HUES6 (cell line): ENCODE measurements around the gene MED7.

Experiments
- H3K27ac ChIP-seq: 2 replicates; pipeline ENCODE4 v1.7.0; 2013; ENCODE audit warnings: low read depth, mild to moderate bottlenecking, low read length, inconsistent platforms
- H3K27me3 ChIP-seq: 2 replicates; pipeline ENCODE4 v1.6.1; 2013; ENCODE audit warnings: low read length; ENCODE audit not compliant: control insufficient read depth, insufficient read depth
- H3K36me3 ChIP-seq: 2 replicates; pipeline ENCODE4 v1.6.1; 2013; ENCODE audit warnings: low read length; ENCODE audit not compliant: control insufficient read depth, insufficient read depth
- H3K4me1 ChIP-seq: 2 replicates; pipeline ENCODE4 v1.6.1; 2013; ENCODE audit warnings: low read length; ENCODE audit not compliant: control insufficient read depth, insufficient read depth
- H3K4me3 ChIP-seq: 2 replicates; pipeline ENCODE4 v1.5.1; 2013; ENCODE audit warnings: low read depth, low read length
- H3K9ac ChIP-seq: one replicate; pipeline ENCODE4 v1.6.1; 2013; ENCODE audit warnings: mild to moderate bottlenecking, low read length
- H3K9me3 ChIP-seq: 2 replicates; pipeline ENCODE4 v1.6.1; 2013; ENCODE audit warnings: low read depth, low read length; ENCODE audit not compliant: control insufficient read depth, insufficient read depth

MED7 gene

DNA sequence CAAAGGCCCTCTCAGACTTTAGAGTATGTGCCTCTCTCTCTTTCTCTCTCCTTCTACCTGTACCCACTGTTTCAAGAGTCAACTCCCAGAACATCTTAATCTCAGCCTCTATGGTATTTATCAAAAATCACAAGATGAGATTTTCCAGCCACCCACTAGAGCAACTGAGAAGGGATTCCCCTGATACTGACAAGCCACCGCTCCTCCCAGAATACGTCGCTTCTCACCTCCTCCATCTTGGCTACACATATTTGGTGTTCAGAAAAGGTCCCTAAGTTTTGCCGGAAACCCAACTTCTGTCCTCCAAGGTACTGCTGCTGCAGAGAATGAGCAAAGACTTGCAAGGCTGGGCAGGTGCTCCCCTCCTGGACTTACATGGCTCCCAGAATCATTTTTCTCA, 17.3 kb upstream of the MED7 start:
- Histone ChIP-seq H3K36me3 (no peaks in the 10 kb centered on the region), H3K27me3 (no peaks in the 10 kb centered on the region), H3K27ac (no peak overlapping the region)

DNA sequence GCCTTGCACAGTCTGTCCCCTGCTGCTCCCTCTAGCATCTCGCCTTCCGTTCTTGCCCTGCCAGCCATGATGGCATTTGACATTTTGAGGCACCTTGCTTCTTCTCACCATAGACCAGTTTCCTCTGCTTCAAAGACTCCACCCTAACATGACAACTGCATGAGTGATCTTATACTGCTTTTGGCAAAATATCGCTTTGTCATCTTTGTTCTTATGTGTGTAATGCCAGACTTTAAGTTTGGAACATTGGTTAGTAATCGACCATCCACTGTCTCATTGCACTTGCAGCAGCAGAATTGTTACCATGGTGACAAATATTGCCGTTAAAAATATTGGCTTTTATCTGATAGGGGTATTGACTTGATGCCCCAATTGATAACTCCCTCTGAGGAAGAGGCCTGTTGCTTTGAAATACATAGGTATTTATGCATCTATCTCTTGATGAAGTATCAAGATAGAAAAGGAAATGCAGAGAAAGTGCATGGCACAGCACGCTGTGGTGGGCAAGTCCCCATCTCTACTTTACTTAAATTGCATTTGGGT, 16.6 kb upstream of the MED7 start:
- H3K27me3 ChIP-seq = no peaks in the 10 kb centered on the region
- no peaks in the 10 kb centered on the region for H3K4me1 ChIP-seq

More for the DNA sequence above, 17.3 kb upstream of the MED7 start:
- Histone ChIP-seq H3K4me3 (no peak overlapping the region), H3K9ac (no peak overlapping the region), H3K4me1 (no peaks in the 10 kb centered on the region), H3K9me3 (no peaks in the 10 kb centered on the region)

DNA sequence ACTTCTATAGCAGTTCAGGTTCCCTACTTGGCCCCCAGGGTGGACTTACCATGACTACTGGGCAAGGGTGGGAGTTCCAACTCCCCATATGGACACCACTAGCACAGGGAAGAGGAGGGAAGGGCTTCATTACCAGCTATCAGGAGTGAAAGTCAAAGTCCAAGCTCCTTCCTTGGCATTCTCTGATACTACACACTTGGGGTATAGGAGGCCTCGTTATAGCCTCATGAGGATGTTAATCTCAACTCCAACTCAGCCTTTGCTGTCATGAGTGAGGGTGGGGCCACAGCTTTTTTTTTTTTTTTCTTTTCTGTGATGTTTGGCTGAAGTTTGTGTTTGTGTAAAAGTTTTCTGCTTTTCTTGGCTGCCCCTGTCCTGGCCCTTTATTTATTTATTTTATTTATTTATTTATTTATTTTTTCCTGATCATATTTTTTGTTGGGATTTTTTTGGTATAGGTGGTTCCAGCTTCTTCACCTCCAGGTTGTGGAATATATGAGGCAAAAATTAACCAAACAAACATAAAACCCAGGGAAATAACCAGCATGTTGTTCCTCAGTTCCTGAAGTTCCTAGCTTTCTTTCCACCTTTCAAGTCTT, 14.7 kb upstream of the MED7 start:
- no peak overlapping the region for H3K27ac ChIP-seq
- no peaks in the 10 kb centered on the region for H3K4me1 ChIP-seq
- no peak overlapping the region for H3K4me3 ChIP-seq
- H3K9ac ChIP-seq = no peak overlapping the region
- no peaks in the 10 kb centered on the region for H3K36me3 ChIP-seq
- no peaks in the 10 kb centered on the region for H3K9me3 ChIP-seq
- H3K27me3 ChIP-seq = no peaks in the 10 kb centered on the region

More for the DNA sequence above, 16.6 kb upstream of the MED7 start:
- H3K9ac ChIP-seq = no peak overlapping the region
- no peak overlapping the region for H3K4me3 ChIP-seq
- H3K9me3 ChIP-seq = no peaks in the 10 kb centered on the region
- H3K27ac ChIP-seq = no peak overlapping the region
- no peaks in the 10 kb centered on the region for H3K36me3 ChIP-seq

DNA sequence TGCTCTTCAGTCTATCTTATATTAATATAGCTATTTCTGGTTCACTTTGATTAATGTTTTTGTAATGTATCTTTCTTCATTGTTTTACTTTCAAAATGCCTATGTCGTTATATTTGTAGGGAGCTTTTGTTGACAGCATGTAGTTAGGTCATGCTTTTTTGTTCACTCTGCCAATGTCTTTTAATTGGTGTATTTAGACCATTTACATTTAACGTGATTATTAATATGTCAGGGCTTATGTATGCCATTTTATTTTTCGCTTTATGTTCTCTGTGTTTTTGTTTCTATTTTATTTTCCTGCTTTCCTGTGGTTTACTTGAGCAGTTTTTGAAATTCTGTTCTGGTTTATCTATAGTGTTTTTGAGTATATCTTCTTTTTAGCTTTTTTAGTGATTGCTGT, 12.6 kb upstream of the MED7 start:
- no peaks in the 10 kb centered on the region for H3K36me3 ChIP-seq
- H3K9ac ChIP-seq = no peak overlapping the region
- no peaks in the 10 kb centered on the region for H3K4me1 ChIP-seq
- no peak overlapping the region for H3K27ac ChIP-seq
- no peak overlapping the region for H3K4me3 ChIP-seq
- H3K27me3 ChIP-seq = no peaks in the 10 kb centered on the region
- H3K9me3 ChIP-seq = no peaks in the 10 kb centered on the region

DNA sequence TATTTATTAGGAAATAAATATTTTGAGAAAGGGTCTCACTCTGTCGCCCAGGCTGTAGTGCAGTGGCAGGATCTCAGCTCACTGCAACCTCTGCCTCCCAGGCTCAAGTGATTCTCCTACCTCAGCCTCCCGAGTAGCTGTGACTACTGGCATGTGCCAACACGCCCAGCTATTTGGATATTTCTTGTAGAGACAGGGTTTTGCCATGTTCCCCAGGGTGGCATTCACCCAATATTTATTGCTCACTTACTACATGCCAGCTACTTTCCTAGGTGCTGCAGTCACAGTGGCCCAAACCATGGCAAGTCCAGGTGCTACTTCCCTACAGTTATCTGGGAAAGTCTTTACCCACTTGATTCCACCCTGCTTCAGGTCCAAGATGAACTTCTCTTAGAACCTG, 8.3 kb upstream of the MED7 start:
- H3K9me3 ChIP-seq = no peaks in the 10 kb centered on the region
- H3K9ac ChIP-seq = no peak overlapping the region
- H3K36me3 ChIP-seq = no peaks in the 10 kb centered on the region
- no peak overlapping the region for H3K4me3 ChIP-seq
- H3K27ac ChIP-seq = no peak overlapping the region
- H3K4me1 ChIP-seq = no peaks in the 10 kb centered on the region
- no peaks in the 10 kb centered on the region for H3K27me3 ChIP-seq

DNA sequence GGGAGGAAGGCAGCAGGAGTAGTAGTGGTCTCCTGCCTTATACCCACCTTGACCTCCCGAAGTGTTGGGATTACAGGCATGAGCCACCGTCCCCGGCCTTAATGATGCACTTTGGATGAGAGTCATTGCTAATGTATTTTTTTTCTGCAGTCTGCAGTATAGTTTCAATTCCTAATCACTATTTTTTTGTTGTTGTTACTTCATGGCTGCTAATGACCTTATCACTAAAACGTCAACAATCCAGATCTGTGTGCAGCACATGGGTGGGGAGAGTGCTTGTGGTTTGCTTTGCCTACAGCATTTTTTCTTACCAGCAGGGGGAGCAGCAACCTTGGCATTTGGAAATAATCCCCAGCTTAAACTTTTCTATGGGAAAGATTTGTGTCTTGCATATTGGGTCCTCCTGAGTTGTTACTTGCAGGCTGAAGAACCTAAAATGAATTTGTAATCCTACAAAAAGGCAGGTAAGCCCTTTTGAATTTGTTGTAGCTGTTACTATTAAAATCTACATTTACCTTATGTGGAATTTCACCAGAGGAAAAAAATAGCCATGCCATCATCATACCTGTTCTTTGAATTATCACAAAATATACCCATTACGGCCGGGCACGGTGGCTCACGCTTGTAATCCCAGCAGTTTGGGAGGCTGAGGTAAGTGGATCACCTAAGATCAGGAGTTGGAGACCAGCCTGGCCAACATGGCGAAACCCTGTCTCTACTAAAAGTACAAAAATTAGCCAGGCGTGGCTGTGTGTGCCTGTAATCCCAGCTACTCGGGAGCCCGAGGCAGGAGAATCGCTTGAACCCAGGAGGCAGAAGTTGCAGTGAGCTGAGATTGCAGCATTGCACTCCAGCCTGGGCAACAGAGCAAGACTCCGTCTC, 6.3 kb upstream of the MED7 start:
- no peak overlapping the region for H3K27ac ChIP-seq
- H3K27me3 ChIP-seq = no peaks in the 10 kb centered on the region
- no peak overlapping the region for H3K4me3 ChIP-seq
- H3K36me3 ChIP-seq = no peaks in the 10 kb centered on the region
- no peak overlapping the region for H3K9ac ChIP-seq
- H3K4me1 ChIP-seq = no peaks in the 10 kb centered on the region
- no peaks in the 10 kb centered on the region for H3K9me3 ChIP-seq

DNA sequence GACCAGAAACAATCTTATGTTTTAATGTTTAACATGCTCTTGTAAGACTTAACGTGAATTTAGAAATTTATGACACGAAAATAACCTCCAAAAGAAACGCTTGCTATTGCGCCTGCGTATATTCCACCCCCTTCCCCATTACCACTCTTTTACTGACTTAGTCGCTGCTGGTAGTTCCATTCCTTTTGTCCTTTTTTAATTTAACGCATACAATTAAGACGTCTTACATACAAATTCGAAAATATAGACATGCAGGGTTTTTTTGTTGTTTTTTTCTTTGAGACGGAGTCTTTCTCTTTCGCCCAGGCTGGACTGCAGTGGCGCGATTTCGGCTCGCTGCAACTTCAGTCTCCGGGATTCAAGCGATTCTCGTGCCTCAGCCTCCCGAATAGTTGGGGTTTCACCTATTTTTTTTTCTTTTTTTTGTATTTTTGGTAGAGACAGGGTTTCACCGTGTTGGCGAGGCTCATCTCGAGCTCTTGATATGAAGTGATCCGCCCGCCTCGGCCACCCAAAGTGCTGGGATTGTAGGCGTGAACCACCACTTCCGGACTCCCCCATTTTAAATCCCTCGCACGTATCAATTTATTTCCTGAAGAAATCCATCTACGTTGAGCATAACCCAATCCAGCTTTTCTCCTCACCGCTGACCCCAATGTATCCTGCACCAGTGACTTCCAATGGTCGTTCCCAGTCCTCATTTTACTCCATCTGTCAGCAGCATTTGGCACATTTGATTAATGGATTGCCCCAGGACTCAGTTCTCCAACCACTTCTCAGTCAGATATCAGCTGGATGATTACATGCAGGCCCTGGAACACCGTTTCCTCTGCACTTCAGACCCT, 684 bp upstream of the MED7 start:
- Histone ChIP-seq H3K36me3 (peaks cover 11% of the 10 kb centered on the region), H3K4me1 (no peaks in the 10 kb centered on the region), H3K9me3 (no peaks in the 10 kb centered on the region), H3K27me3 (no peaks in the 10 kb centered on the region), H3K9ac (peak overlapping the region; percentile 48), H3K4me3 (peak overlapping the region; percentile 89), H3K27ac (peak overlapping the region; percentile 35; the same call in 1 of the 2 replicates)

DNA sequence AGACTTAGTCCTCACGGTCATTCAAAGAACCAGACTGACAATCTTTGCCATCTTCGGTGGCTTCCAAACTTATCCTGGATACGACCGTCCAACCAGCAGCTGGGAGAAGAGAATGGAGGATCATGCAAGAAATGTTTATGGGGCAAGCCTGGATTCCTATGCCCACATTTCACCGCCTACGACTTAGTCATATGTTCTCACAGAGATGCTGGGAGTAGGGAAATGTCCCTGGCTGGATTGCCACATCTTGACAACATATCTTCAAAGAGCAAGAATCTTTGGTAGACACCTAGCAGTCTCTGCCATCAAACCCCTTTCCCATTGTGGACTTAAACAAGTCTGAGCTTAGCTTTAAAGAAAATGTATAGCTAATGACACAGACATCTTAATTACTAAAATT, 5.0 kb downstream of the MED7 start:
- Histone ChIP-seq H3K27ac (no peak overlapping the region), H3K36me3 (peaks cover 23% of the 10 kb centered on the region), H3K4me3 (no peak overlapping the region), H3K27me3 (no peaks in the 10 kb centered on the region), H3K9me3 (no peaks in the 10 kb centered on the region), H3K4me1 (no peaks in the 10 kb centered on the region), H3K9ac (no peak overlapping the region)

DNA sequence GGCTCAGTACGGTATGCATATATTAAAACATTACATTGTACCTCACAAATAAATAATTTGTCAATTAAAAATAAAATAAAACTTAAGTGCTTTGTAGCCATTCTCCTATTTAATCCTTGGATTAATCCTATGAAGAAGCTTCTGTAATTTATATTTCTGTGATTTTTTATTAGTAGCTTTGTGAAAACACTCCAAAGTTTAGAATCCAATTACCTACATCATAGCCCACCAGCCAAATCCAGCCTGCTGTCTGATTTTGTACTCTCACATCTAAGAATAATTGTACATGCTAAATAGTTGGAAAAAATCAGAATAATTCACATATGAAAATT, 10.4 kb downstream of the MED7 start:
- Histone ChIP-seq H3K36me3 (peaks cover under 1% of the 10 kb centered on the region; the same call in 1 of the 2 replicates), H3K27me3 (no peaks in the 10 kb centered on the region), H3K27ac (no peak overlapping the region), H3K4me1 (peaks cover 2% of the 10 kb centered on the region; the same call in 1 of the 2 replicates), H3K9me3 (no peaks in the 10 kb centered on the region), H3K9ac (no peak overlapping the region), H3K4me3 (no peak overlapping the region)

DNA sequence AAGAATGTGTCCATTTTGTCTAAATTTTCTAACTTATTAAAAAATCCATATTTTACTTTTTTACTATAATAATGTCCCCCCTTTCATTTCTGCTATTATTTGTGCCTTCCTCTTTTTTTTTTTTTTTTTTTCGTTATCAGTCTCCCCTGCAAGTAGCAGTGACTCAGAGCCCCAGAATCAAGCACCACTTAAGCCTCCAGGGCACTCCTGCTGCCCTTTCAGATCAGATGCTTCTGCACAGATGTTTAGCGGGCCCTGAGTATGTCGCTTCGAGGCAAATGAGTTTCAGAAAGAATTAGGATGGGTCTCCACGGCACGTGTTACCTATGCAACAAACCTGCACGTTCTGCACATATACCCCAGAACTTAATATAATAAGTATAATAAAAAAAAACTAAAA, 11.7 kb downstream of the MED7 start:
- Histone ChIP-seq H3K36me3 (no peaks in the 10 kb centered on the region), H3K4me3 (no peak overlapping the region), H3K27me3 (no peaks in the 10 kb centered on the region), H3K4me1 (peaks cover 2% of the 10 kb centered on the region; the same call in 1 of the 2 replicates), H3K9ac (no peak overlapping the region), H3K9me3 (no peaks in the 10 kb centered on the region), H3K27ac (no peak overlapping the region)
